ENCODE results near the gene NUP85. TPM values are rescaled to one million over a fixed set of nuclear protein-coding genes. Genes with fewer than 3 reads are reported as not detected.

The NUP85 gene
- total and polyA plus RNA-seq, 2 experiments from 2014 or later: 59.4 to 114 TPM

- Histone ChIP-seq H3K27ac (ENCODE audit: low read depth) (no peak overlapping the region), H3K36me3 (ENCODE audit: insufficient read depth) (no peaks in the 10 kb centered on the region), H3F3A (replicated peaks; ENCODE audit: low read depth) (peaks cover 20% of the 10 kb centered on the region), H3K4me1 (ENCODE audit: insufficient read depth) (0 out of 2 replicates have a peak, but pooled peaks cover under 1% of the 10 kb centered on the region), H3K4me3 (no peak overlapping the region), H3K4me2 (no peak overlapping the region), H2AFZ (no peak overlapping the region), H3K79me2 (replicated peaks; ENCODE audit: insufficient read depth) (no peaks in the 10 kb centered on the region), H3K9me2 (ENCODE audit: insufficient read depth) (no peaks in the 10 kb centered on the region), H3K27me3 (ENCODE audit: insufficient read depth) (no peaks in the 10 kb centered on the region), H4K20me1 (replicated peaks; ENCODE audit: insufficient read depth) (no peaks in the 10 kb centered on the region)
- DNase-seq (ENCODE audit: low spot score) (no peak), ATAC-seq (no peak)
- TF ChIP-seq, protein P1, sequence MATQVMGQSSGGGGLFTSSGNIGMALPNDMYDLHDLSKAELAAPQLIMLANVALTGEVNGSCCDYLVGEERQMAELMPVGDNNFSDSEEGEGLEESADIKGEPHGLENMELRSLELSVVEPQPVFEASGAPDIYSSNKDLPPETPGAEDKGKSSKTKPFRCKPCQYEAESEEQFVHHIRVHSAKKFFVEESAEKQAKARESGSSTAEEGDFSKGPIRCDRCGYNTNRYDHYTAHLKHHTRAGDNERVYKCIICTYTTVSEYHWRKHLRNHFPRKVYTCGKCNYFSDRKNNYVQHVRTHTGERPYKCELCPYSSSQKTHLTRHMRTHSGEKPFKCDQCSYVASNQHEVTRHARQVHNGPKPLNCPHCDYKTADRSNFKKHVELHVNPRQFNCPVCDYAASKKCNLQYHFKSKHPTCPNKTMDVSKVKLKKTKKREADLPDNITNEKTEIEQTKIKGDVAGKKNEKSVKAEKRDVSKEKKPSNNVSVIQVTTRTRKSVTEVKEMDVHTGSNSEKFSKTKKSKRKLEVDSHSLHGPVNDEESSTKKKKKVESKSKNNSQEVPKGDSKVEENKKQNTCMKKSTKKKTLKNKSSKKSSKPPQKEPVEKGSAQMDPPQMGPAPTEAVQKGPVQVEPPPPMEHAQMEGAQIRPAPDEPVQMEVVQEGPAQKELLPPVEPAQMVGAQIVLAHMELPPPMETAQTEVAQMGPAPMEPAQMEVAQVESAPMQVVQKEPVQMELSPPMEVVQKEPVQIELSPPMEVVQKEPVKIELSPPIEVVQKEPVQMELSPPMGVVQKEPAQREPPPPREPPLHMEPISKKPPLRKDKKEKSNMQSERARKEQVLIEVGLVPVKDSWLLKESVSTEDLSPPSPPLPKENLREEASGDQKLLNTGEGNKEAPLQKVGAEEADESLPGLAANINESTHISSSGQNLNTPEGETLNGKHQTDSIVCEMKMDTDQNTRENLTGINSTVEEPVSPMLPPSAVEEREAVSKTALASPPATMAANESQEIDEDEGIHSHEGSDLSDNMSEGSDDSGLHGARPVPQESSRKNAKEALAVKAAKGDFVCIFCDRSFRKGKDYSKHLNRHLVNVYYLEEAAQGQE (IDR thresholded peaks at IDR 0.05; ENCODE audit: unreplicated experiment): no peak
- TF ChIP-seq NANOG (IDR thresholded peaks at IDR 0.05; ENCODE audit: borderline replicate concordance) (no peak), EZH2 (IDR thresholded peaks at IDR 0.05; ENCODE audit: low read depth, unreplicated experiment) (no peak), STAT1 (IDR thresholded peaks at IDR 0.05; ENCODE audit: unreplicated experiment) (no peak), ZNF114 (CRISPR knock-in tag; IDR thresholded peaks at IDR 0.05) (no peak), POLR2AphosphoS5 (IDR thresholded peaks at IDR 0.05; ENCODE audit: low read depth) (no peak), EZH2phosphoT487 (IDR thresholded peaks at IDR 0.05; ENCODE audit: unreplicated experiment) (no peak), JUNB (IDR thresholded peaks at IDR 0.05; ENCODE audit: unreplicated experiment) (no peak), ZNF331 (CRISPR knock-in tag; IDR thresholded peaks at IDR 0.05; ENCODE audit: low read depth) (no peak)
- TF ChIP-seq, protein P2, sequence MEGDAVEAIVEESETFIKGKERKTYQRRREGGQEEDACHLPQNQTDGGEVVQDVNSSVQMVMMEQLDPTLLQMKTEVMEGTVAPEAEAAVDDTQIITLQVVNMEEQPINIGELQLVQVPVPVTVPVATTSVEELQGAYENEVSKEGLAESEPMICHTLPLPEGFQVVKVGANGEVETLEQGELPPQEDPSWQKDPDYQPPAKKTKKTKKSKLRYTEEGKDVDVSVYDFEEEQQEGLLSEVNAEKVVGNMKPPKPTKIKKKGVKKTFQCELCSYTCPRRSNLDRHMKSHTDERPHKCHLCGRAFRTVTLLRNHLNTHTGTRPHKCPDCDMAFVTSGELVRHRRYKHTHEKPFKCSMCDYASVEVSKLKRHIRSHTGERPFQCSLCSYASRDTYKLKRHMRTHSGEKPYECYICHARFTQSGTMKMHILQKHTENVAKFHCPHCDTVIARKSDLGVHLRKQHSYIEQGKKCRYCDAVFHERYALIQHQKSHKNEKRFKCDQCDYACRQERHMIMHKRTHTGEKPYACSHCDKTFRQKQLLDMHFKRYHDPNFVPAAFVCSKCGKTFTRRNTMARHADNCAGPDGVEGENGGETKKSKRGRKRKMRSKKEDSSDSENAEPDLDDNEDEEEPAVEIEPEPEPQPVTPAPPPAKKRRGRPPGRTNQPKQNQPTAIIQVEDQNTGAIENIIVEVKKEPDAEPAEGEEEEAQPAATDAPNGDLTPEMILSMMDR (conservative IDR thresholded peaks at IDR 0.05; ENCODE audit: low read depth in 2 of 2): no peak
- Mint-ChIP-seq H3K9me3 (no peaks in the 10 kb centered on the region), H3K4me3 (no peak overlapping the region; the same call in 2 of the 3 replicates), H3K27me3 (ENCODE audit: insufficient read depth, low read depth, poor library complexity) (peaks cover 12% of the 10 kb centered on the region), H3K36me3 (ENCODE audit: low read depth) (peaks cover 14% of the 10 kb centered on the region), H3K27ac (no peak overlapping the region), H3K4me1 (peaks cover 10% of the 10 kb centered on the region)
Measured at GRCh38 chr17:75273977-75274708, 68.7 kb downstream of the NUP85 start.

Data from GM23338 (cell line).